Nephron progenitor cell (in vitro differentiated cells): ENCODE results near the gene ARID1B.

ENCODE experiments used
- DNase-seq: peaks from one replicate; pipeline ENCODE4 v3.0.0; 2021
- H3K27ac Mint-ChIP-seq: 2 replicates; pipeline ENCODE4 v1.8.0; 2021; ENCODE audit warnings: mild to moderate bottlenecking, moderate library complexity, mixed read lengths
- H3K27me3 Mint-ChIP-seq: 2 replicates; pipeline ENCODE4 v1.8.0; 2021; ENCODE audit warnings: mild to moderate bottlenecking, low read depth, mixed read lengths; ENCODE audit not compliant: poor library complexity
- H3K36me3 Mint-ChIP-seq: 2 replicates; pipeline ENCODE4 v1.8.0; 2021; ENCODE audit warnings: low read depth, mixed read lengths
- H3K4me1 Mint-ChIP-seq: 2 replicates; pipeline ENCODE4 v1.8.0; 2021; ENCODE audit warnings: mixed read lengths
- H3K4me3 Mint-ChIP-seq: 2 replicates; pipeline ENCODE4 v1.8.0; 2021; ENCODE audit warnings: mild to moderate bottlenecking, moderate library complexity, mixed read lengths
- H3K9me3 Mint-ChIP-seq: 2 replicates; pipeline ENCODE4 v1.8.0; 2021; ENCODE audit warnings: mild to moderate bottlenecking, moderate library complexity, mixed read lengths
- CTCF ChIP-seq: fragments of 200-600 bp; sonication (generic); IDR thresholded peaks from 2 replicates; pipeline ENCODE4 v1.5.0; 2021; ENCODE audit warnings: antibody characterized with exemption

Gene ARID1B

GRCh38 chr6:156954191-156954590 is 177.0 kb downstream of the ARID1B start:
- DNase-seq, result no peak
- H3K27me3 Mint-ChIP-seq, result no peaks in the 10 kb centered on the region
- peaks cover 3% of the 10 kb centered on the region for H3K9me3 Mint-ChIP-seq
- H3K4me1 Mint-ChIP-seq, result peaks cover 63% of the 10 kb centered on the region
- H3K36me3 Mint-ChIP-seq, result peaks cover 13% of the 10 kb centered on the region
- H3K4me3 Mint-ChIP-seq, result peak overlapping the region; percentile 78
- TF ChIP-seq CTCF, result no peak
- peak overlapping the region; percentile 99 for H3K27ac Mint-ChIP-seq

- Mint-ChIP-seq H3K36me3 (peaks cover 19% of the 10 kb centered on the region), H3K9me3 (peaks cover 3% of the 10 kb centered on the region), H3K4me3 (peak overlapping the region; percentile 78), H3K27ac (peak overlapping the region; percentile 95), H3K27me3 (no peaks in the 10 kb centered on the region), H3K4me1 (peaks cover 59% of the 10 kb centered on the region)
- no peak for TF ChIP-seq CTCF
- DNase-seq, result no peak
Measured at GRCh38 chr6:156954816-156955215, 177.6 kb downstream of the ARID1B start.

GRCh38 chr6:156955494-156956183 is 178.5 kb downstream of the ARID1B start:
- no peak for DNase-seq
- Mint-ChIP-seq H3K27me3 (no peaks in the 10 kb centered on the region), H3K4me3 (no peak overlapping the region), H3K9me3 (no peaks in the 10 kb centered on the region), H3K4me1 (peaks cover 59% of the 10 kb centered on the region), H3K27ac (no peak overlapping the region), H3K36me3 (peaks cover 14% of the 10 kb centered on the region)
- TF ChIP-seq CTCF, result no peak

- H3K4me1 Mint-ChIP-seq, result peaks cover 59% of the 10 kb centered on the region
- H3K27me3 Mint-ChIP-seq, result no peaks in the 10 kb centered on the region
- DNase-seq, result no peak
- TF ChIP-seq CTCF, result no peak
- H3K4me3 Mint-ChIP-seq, result no peak overlapping the region
- no peak overlapping the region for H3K27ac Mint-ChIP-seq
- H3K36me3 Mint-ChIP-seq, result peaks cover 13% of the 10 kb centered on the region
- H3K9me3 Mint-ChIP-seq, result no peaks in the 10 kb centered on the region
Measured at GRCh38 chr6:156956286-156956685, 179.1 kb downstream of the ARID1B start.

- Mint-ChIP-seq H3K27me3 (no peaks in the 10 kb centered on the region), H3K36me3 (peaks cover 21% of the 10 kb centered on the region), H3K27ac (no peak overlapping the region), H3K9me3 (no peaks in the 10 kb centered on the region), H3K4me3 (no peak overlapping the region), H3K4me1 (peaks cover 46% of the 10 kb centered on the region)
- TF ChIP-seq CTCF, result no peak
- DNase-seq, result no peak
Measured at GRCh38 chr6:156957931-156958547, 180.9 kb downstream of the ARID1B start.

- Mint-ChIP-seq H3K36me3 (peaks cover 24% of the 10 kb centered on the region), H3K9me3 (no peaks in the 10 kb centered on the region), H3K4me1 (peaks cover 26% of the 10 kb centered on the region), H3K27ac (peak overlapping the region; percentile 22), H3K27me3 (no peaks in the 10 kb centered on the region), H3K4me3 (no peak overlapping the region)
- no peak for TF ChIP-seq CTCF
- no peak for DNase-seq
Measured at GRCh38 chr6:156960525-156960924, 183.3 kb downstream of the ARID1B start.
